ENCODE results near the gene NME7. TPM values are rescaled to one million over a fixed set of nuclear protein-coding genes. Genes with fewer than 3 reads are reported as not detected.

Gene NME7
- total RNA-seq, 2 donors from 2014 or later, result 13.0 TPM

GRCh38 chr1:169161496-169162194 lies 206.0 kb downstream of the NME7 start:
- ATAC-seq (no peak), DNase-seq (ENCODE audit: low spot score in 2 of 2) (no peak)
- Mint-ChIP-seq H3K9me3 (no peaks in the 10 kb centered on the region), H3K36me3 (no peaks in the 10 kb centered on the region), H3K27ac (no peak overlapping the region)

- no peak for ATAC-seq
- no peaks in the 10 kb centered on the region for H3K36me3 Mint-ChIP-seq
- no peak for DNase-seq (ENCODE audit: low spot score in 2 of 2)
- H3K27ac Mint-ChIP-seq, result no peak overlapping the region
- H3K9me3 Mint-ChIP-seq, result no peaks in the 10 kb centered on the region
Observed at GRCh38 chr1:169160845-169161495, 206.6 kb downstream of the NME7 start.

GRCh38 chr1:169156580-169156979 lies 211.0 kb downstream of the NME7 start:
- Mint-ChIP-seq H3K9me3 (no peaks in the 10 kb centered on the region), H3K36me3 (no peaks in the 10 kb centered on the region), H3K27ac (no peak overlapping the region)
- no peak for ATAC-seq
- no peak for DNase-seq (ENCODE audit: low spot score in 2 of 2)

GRCh38 chr1:169155675-169156074 lies 211.9 kb downstream of the NME7 start:
- Mint-ChIP-seq H3K36me3 (no peaks in the 10 kb centered on the region), H3K27ac (no peak overlapping the region), H3K9me3 (no peaks in the 10 kb centered on the region)
- no peak for ATAC-seq
- DNase-seq (ENCODE audit: low spot score in 2 of 2), result no peak

- DNase-seq (ENCODE audit: low spot score in 2 of 2) (no peak), ATAC-seq (no peak)
- H3K36me3 Mint-ChIP-seq, result no peaks in the 10 kb centered on the region
- no peak overlapping the region for H3K27ac Mint-ChIP-seq
- no peaks in the 10 kb centered on the region for H3K9me3 Mint-ChIP-seq
Observed at GRCh38 chr1:169151338-169151837, 216.2 kb downstream of the NME7 start.

GRCh38 chr1:169150641-169151337 lies 216.8 kb downstream of the NME7 start:
- no peaks in the 10 kb centered on the region for H3K9me3 Mint-ChIP-seq
- no peak for ATAC-seq

GRCh38 chr1:169149555-169150286 lies 217.9 kb downstream of the NME7 start:
- Mint-ChIP-seq H3K9me3 (no peaks in the 10 kb centered on the region), H3K27ac (no peak overlapping the region), H3K36me3 (no peaks in the 10 kb centered on the region)
- no peak for DNase-seq (ENCODE audit: low spot score in 2 of 2)
- ATAC-seq, result no peak

More at GRCh38 chr1:169150641-169151337, 216.8 kb downstream of the NME7 start:
- Mint-ChIP-seq H3K36me3 (no peaks in the 10 kb centered on the region), H3K27ac (peak overlapping the region in 1 of 2 donors; percentile 12)
- no peak for DNase-seq (ENCODE audit: low spot score in 2 of 2)

GRCh38 chr1:169148472-169149252 lies 218.9 kb downstream of the NME7 start:
- Mint-ChIP-seq H3K27ac (no peak overlapping the region), H3K36me3 (no peaks in the 10 kb centered on the region), H3K9me3 (no peaks in the 10 kb centered on the region)
- ATAC-seq (no peak), DNase-seq (ENCODE audit: low spot score in 2 of 2) (no peak)

- DNase-seq (ENCODE audit: low spot score in 2 of 2), result no peak
- Mint-ChIP-seq H3K9me3 (no peaks in the 10 kb centered on the region), H3K36me3 (no peaks in the 10 kb centered on the region), H3K27ac (no peak overlapping the region)
- no peak for ATAC-seq
Observed at GRCh38 chr1:169146576-169147214, 220.9 kb downstream of the NME7 start.

GRCh38 chr1:169144941-169145626 lies 222.5 kb downstream of the NME7 start:
- no peak overlapping the region for H3K27ac Mint-ChIP-seq
- ATAC-seq, result no peak

GRCh38 chr1:169143984-169144383 lies 223.6 kb downstream of the NME7 start:
- no peak for DNase-seq (ENCODE audit: low spot score in 2 of 2)
- Mint-ChIP-seq H3K9me3 (no peaks in the 10 kb centered on the region), H3K36me3 (no peaks in the 10 kb centered on the region), H3K27ac (no peak overlapping the region)
- ATAC-seq, result no peak

More at GRCh38 chr1:169144941-169145626, 222.5 kb downstream of the NME7 start:
- DNase-seq (ENCODE audit: low spot score in 2 of 2), result no peak
- no peaks in the 10 kb centered on the region for H3K36me3 Mint-ChIP-seq
- no peaks in the 10 kb centered on the region for H3K9me3 Mint-ChIP-seq

GRCh38 chr1:169143346-169143745 lies 224.3 kb downstream of the NME7 start:
- no peak for DNase-seq (ENCODE audit: low spot score in 2 of 2)
- no peaks in the 10 kb centered on the region for H3K36me3 Mint-ChIP-seq
- H3K9me3 Mint-ChIP-seq, result no peaks in the 10 kb centered on the region
- ATAC-seq, result no peak
- H3K27ac Mint-ChIP-seq, result no peak overlapping the region

GRCh38 chr1:169142129-169142528 lies 225.5 kb downstream of the NME7 start:
- ATAC-seq (no peak), DNase-seq (ENCODE audit: low spot score in 2 of 2) (no peak)
- Mint-ChIP-seq H3K27ac (no peak overlapping the region), H3K9me3 (no peaks in the 10 kb centered on the region), H3K36me3 (no peaks in the 10 kb centered on the region)

GRCh38 chr1:169141356-169141755 lies 226.2 kb downstream of the NME7 start:
- DNase-seq (ENCODE audit: low spot score in 2 of 2), result no peak
- H3K36me3 Mint-ChIP-seq, result no peaks in the 10 kb centered on the region
- no peaks in the 10 kb centered on the region for H3K9me3 Mint-ChIP-seq
- no peak for ATAC-seq
- no peak overlapping the region for H3K27ac Mint-ChIP-seq

Measured in activated naive CD4-positive, alpha-beta T cell treated with anti-CD3 and anti-CD28 coated beads, Interleukin-2, amount 50 U/mL, for 72 hours (primary cell).